ENCODE data around the gene IPO4. TPM values are rescaled to one million over a fixed set of nuclear protein-coding genes. Genes with fewer than 3 reads are reported as not detected.
A peak's percentile ranks its signal among the peaks of the same experiment; 100 is the strongest.

IPO4 gene
- total and polyA plus RNA-seq, 2 of the 13 experiments (the other 11 are each of a cell fraction or from before 2014, with no cell fraction given), result 39.0 to 179 TPM

- TF ChIP-seq ZFX (CRISPR knock-in tag; IDR thresholded peaks at IDR 0.05; ENCODE audit: low read depth) (peak; percentile 84), SOX6 (IDR thresholded peaks at IDR 0.05) (no peak), SOX6 (CRISPR knock-in tag; IDR thresholded peaks at IDR 0.05) (peak; percentile 94), ZNF746 (CRISPR knock-in tag; IDR thresholded peaks at IDR 0.05) (peak; percentile 84), NCOA5 (CRISPR knock-in tag; IDR thresholded peaks at IDR 0.05) (no peak; the same call in 1 of the 2 replicates), HOXA9 (CRISPR knock-in tag; IDR thresholded peaks at IDR 0.05; ENCODE audit: borderline replicate concordance) (no peak), TFE3 (CRISPR knock-in tag; IDR thresholded peaks at IDR 0.05) (peak; percentile 100), ZNF180 (CRISPR knock-in tag; IDR thresholded peaks at IDR 0.05; ENCODE audit: borderline replicate concordance, low read depth) (0 out of 2 replicates have a peak, but pooled peaks have one; percentile 68), CREB3 (CRISPR knock-in tag; IDR thresholded peaks at IDR 0.05) (no peak), FOXC1 (CRISPR knock-in tag; IDR thresholded peaks at IDR 0.05; ENCODE audit: borderline replicate concordance) (peak; percentile 99), ZBTB1 (CRISPR knock-in tag; IDR thresholded peaks at IDR 0.05; ENCODE audit: borderline replicate concordance) (peak; percentile 4; the same call in 1 of the 2 replicates), ZNF512 (CRISPR knock-in tag; IDR thresholded peaks at IDR 0.05) (peak; percentile 54; the same call in 1 of the 2 replicates), PCBP2 (optimal IDR thresholded peaks at IDR 0.05; ENCODE audit: low read depth, low read length, poor library complexity, severe bottlenecking) (no peak), TFDP1 (CRISPR knock-in tag; IDR thresholded peaks at IDR 0.05; ENCODE audit: borderline replicate concordance) (peak; percentile 85; the same call in 1 of the 2 replicates), PRDM10 (CRISPR knock-in tag; IDR thresholded peaks at IDR 0.05; ENCODE audit: low read depth) (peak; percentile 93), BATF2 (CRISPR knock-in tag; IDR thresholded peaks at IDR 0.05) (0 out of 2 replicates have a peak, but pooled peaks have one; percentile 49), ZNF543 (CRISPR knock-in tag; IDR thresholded peaks at IDR 0.05) (no peak), CBX5 (CRISPR knock-in tag; IDR thresholded peaks at IDR 0.05; ENCODE audit: borderline replicate concordance) (peak; percentile 100)
Measured at GRCh38 chr14:24160850-24161804, 27.5 kb downstream of the IPO4 start, which contains the start of gene IRF9 (continued).

Measured in HepG2 (cell line).